HCT116 (cell line): ENCODE results near the gene INSR.

Source experiments
- CTCF ChIP-seq, 3 experiments: fragments of 200-600 bp in 1 of 3; sonication (generic) in 1 of 3; IDR thresholded peaks in 2 of 3; conservative IDR thresholded peaks in 1 of 3; 2 replicates each; pipeline ENCODE4 v1.5.1; 2012 to 2017; ENCODE audit warnings: low read depth in 2 of 3, low read length in 2 of 3, antibody characterized with exemption in 1 of 3, borderline replicate concordance in 1 of 3, control low read depth in 1 of 3, mild to moderate bottlenecking in 1 of 3, mixed read lengths in 1 of 3, mixed run types in 1 of 3, moderate library complexity in 1 of 3; ENCODE audit not compliant: insufficient read depth in 1 of 3
- EGR1 ChIP-seq: IDR thresholded peaks from 2 replicates; pipeline ENCODE4 v1.6.1; 2012; ENCODE audit warnings: low read depth
- EZH2 ChIP-seq: fragments of 200-600 bp; sonication (generic); IDR thresholded peaks from 2 replicates; pipeline ENCODE4 v1.6.1; 2017; ENCODE audit warnings: antibody characterized with exemption, mixed run types
- EZH2phosphoT487 ChIP-seq: fragments of 200-600 bp; IDR thresholded peaks from 2 replicates; pipeline ENCODE4 v1.6.1; 2018; ENCODE audit warnings: antibody characterized with exemption, borderline replicate concordance
- FOSL1 ChIP-seq: IDR thresholded peaks from 2 replicates; pipeline ENCODE4 v1.6.1; 2012; ENCODE audit warnings: low read depth
- MAX ChIP-seq: IDR thresholded peaks from 2 replicates; pipeline ENCODE4 v1.6.1; 2012
- POLR2A ChIP-seq: IDR thresholded peaks from 2 replicates; pipeline ENCODE4 v1.7.0; 2011; ENCODE audit warnings: borderline replicate concordance; ENCODE audit not compliant: insufficient read depth, insufficient read length; ENCODE audit errors: extremely low read depth
- POLR2AphosphoS5 ChIP-seq: IDR thresholded peaks from 2 replicates; pipeline ENCODE4 v1.6.1; 2011; ENCODE audit warnings: mild to moderate bottlenecking, low read depth, low read length, moderate library complexity
- RAD21 ChIP-seq: IDR thresholded peaks from 2 replicates; pipeline ENCODE4 v1.6.1; 2012; ENCODE audit warnings: low read depth, mild to moderate bottlenecking
- SIN3A ChIP-seq: IDR thresholded peaks from 2 replicates; pipeline ENCODE4 v1.6.1; 2012; ENCODE audit warnings: low read depth
- SP1 ChIP-seq: IDR thresholded peaks from 2 replicates; pipeline ENCODE4 v1.6.1; 2012; ENCODE audit warnings: low read depth
- YY1 ChIP-seq: IDR thresholded peaks from 2 replicates; pipeline ENCODE4 v1.6.1; 2011; ENCODE audit warnings: low read length, low read depth, moderate library complexity, mild to moderate bottlenecking; ENCODE audit not compliant: insufficient replicate concordance; ENCODE audit errors: extremely low read depth
- ZFX ChIP-seq: fragments of 450-650 bp; IDR thresholded peaks from 2 replicates; pipeline ENCODE4 v1.6.1; 2017
- ZNF274 ChIP-seq: fragments of 200-500 bp; sonication (Bioruptor generic); IDR thresholded peaks from 2 replicates; pipeline ENCODE4 v1.6.1; 2014; ENCODE audit warnings: mild to moderate bottlenecking, low read depth, low read length, inconsistent platforms

- TF ChIP-seq POLR2AphosphoS5 (no peak), ZFX (no peak), EZH2phosphoT487 (no peak), POLR2A (no peak), EZH2 (no peak), CTCF (IDR thresholded peaks at IDR 0.05 in 2 of 3, conservative IDR thresholded peaks at IDR 0.05 in 1 of 3; ENCODE audit: borderline replicate concordance in 1 of 3, insufficient read depth in 1 of 3, low read depth in 2 of 3, low read length in 2 of 3) (peak; percentile 89 to 95 (median 94)), EGR1 (no peak), ZNF274 (no peak), MAX (no peak), SIN3A (no peak), YY1 (no peak), FOSL1 (no peak), SP1 (no peak), RAD21 (peak; percentile 98)
Measured at GRCh38 chr19:7340959-7341837, 47.0 kb upstream of the INSR start.
